Mesothelial cell of epicardium (in vitro differentiated cells): ENCODE results near the gene CGN. TPM values are rescaled to one million over a fixed set of nuclear protein-coding genes. Genes with fewer than 3 reads are reported as not detected.

ENCODE experiments used
- DNase-seq, 2 experiments: peaks; one replicate each; pipeline ENCODE4 v3.0.0; 2021; ENCODE audit warnings: low spot score in 2 of 2; ENCODE audit not compliant: unreplicated experiment in 2 of 2
- H3K27ac Mint-ChIP-seq: 2 replicates; pipeline ENCODE4 v1.8.0; 2021; ENCODE audit warnings: mixed read lengths
- H3K27me3 Mint-ChIP-seq: 2 replicates; pipeline ENCODE4 v1.8.0; 2021; ENCODE audit warnings: low read depth, mixed read lengths
- H3K36me3 Mint-ChIP-seq: 2 replicates; pipeline ENCODE4 v1.8.0; 2021; ENCODE audit warnings: mixed read lengths
- H3K4me1 Mint-ChIP-seq: 2 replicates; pipeline ENCODE4 v1.8.0; 2021; ENCODE audit warnings: mixed read lengths
- H3K4me3 Mint-ChIP-seq: 2 replicates; pipeline ENCODE4 v1.8.0; 2021; ENCODE audit warnings: mild to moderate bottlenecking, moderate library complexity, mixed read lengths
- H3K9me3 Mint-ChIP-seq: 2 replicates; pipeline ENCODE4 v1.8.0; 2021; ENCODE audit warnings: mixed read lengths
- CTCF ChIP-seq: fragments of 200-600 bp; sonication (generic); IDR thresholded peaks from one replicate; pipeline ENCODE4 v1.5.0; 2021; ENCODE audit warnings: antibody characterized with exemption; ENCODE audit not compliant: unreplicated experiment
- total RNA-seq: library from RNA; stranded (reverse); gene quantifications from 3 replicates; pipeline ENCODE4 v1.2.1, GENCODE V29; 2021

Gene CGN
- total RNA-seq, 1 donor from 2014 or later, result 38.9 TPM

- Mint-ChIP-seq H3K9me3 (no peaks in the 10 kb centered on the region), H3K4me3 (no peak overlapping the region), H3K27me3 (no peaks in the 10 kb centered on the region), H3K36me3 (peaks cover 31% of the 10 kb centered on the region), H3K27ac (no peak overlapping the region), H3K4me1 (no peaks in the 10 kb centered on the region)
- no peak for TF ChIP-seq CTCF
- DNase-seq, result no peak
These were observed 57.5 kb downstream of the CGN start for GRCh38 chr1:151568626-151569088.

- Mint-ChIP-seq H3K9me3 (no peaks in the 10 kb centered on the region), H3K4me1 (no peaks in the 10 kb centered on the region), H3K36me3 (peaks cover 38% of the 10 kb centered on the region), H3K4me3 (no peak overlapping the region), H3K27me3 (no peaks in the 10 kb centered on the region), H3K27ac (no peak overlapping the region)
- TF ChIP-seq CTCF, result no peak
- no peak for DNase-seq
These were observed 59.6 kb downstream of the CGN start for GRCh38 chr1:151570819-151571218.

- Mint-ChIP-seq H3K4me1 (no peaks in the 10 kb centered on the region), H3K27me3 (no peaks in the 10 kb centered on the region), H3K4me3 (no peak overlapping the region), H3K36me3 (peaks cover 25% of the 10 kb centered on the region), H3K27ac (no peak overlapping the region), H3K9me3 (no peaks in the 10 kb centered on the region)
- no peak for TF ChIP-seq CTCF
- no peak for DNase-seq
These were observed 63.7 kb downstream of the CGN start for GRCh38 chr1:151574575-151575529.

GRCh38 chr1:151577173-151577572 is 66.0 kb downstream of the CGN start:
- H3K27ac Mint-ChIP-seq, result no peak overlapping the region
- H3K9me3 Mint-ChIP-seq, result no peaks in the 10 kb centered on the region
- no peaks in the 10 kb centered on the region for H3K4me1 Mint-ChIP-seq
- H3K4me3 Mint-ChIP-seq, result no peak overlapping the region
- peaks cover 30% of the 10 kb centered on the region for H3K36me3 Mint-ChIP-seq
- no peaks in the 10 kb centered on the region for H3K27me3 Mint-ChIP-seq
- no peak for TF ChIP-seq CTCF
- DNase-seq, result no peak

GRCh38 chr1:151578941-151579340 is 67.8 kb downstream of the CGN start:
- H3K27me3 Mint-ChIP-seq, result no peaks in the 10 kb centered on the region
- H3K9me3 Mint-ChIP-seq, result no peaks in the 10 kb centered on the region
- no peaks in the 10 kb centered on the region for H3K4me1 Mint-ChIP-seq
- no peak for TF ChIP-seq CTCF
- no peak overlapping the region for H3K27ac Mint-ChIP-seq
- DNase-seq, result no peak
- H3K4me3 Mint-ChIP-seq, result no peak overlapping the region
- H3K36me3 Mint-ChIP-seq, result peaks cover 28% of the 10 kb centered on the region
